Thyroid gland (tissue), 4 donors: ENCODE results near the gene HSD17B14. TPM values are rescaled to one million over a fixed set of nuclear protein-coding genes. Genes with fewer than 3 reads are reported as not detected.

Experiments used
- DNase-seq, 2 donors: peaks; one replicate each; pipeline ENCODE4 v3.0.0-alpha.2; 2019
- H3K27ac ChIP-seq, 3 donors: fragments of 200-600 bp; sonication (generic); 1 replicate in 2 of 3; 2 replicates in 1 of 3; pipeline ENCODE4 v1.5.1; 2016 to 2019; ENCODE audit warnings: mild to moderate bottlenecking in 1 of 3, moderate library complexity in 1 of 3
- H3K27me3 ChIP-seq: fragments of 200-600 bp; sonication (generic); one replicate; pipeline ENCODE4 v1.5.1; 2019
- H3K36me3 ChIP-seq, 2 donors: fragments of 200-600 bp; sonication (generic); one replicate each; pipeline ENCODE4 v1.5.1; 2016 to 2019
- H3K4me1 ChIP-seq, 2 donors: fragments of 200-600 bp; sonication (generic); one replicate each; pipeline ENCODE4 v1.5.1; 2017 to 2019
- H3K4me3 ChIP-seq, 3 donors: fragments of 200-600 bp; sonication (generic); replicated peaks in 1 of 3; 1 replicate in 2 of 3; 2 replicates in 1 of 3; pipeline ENCODE4 v1.5.1; 2016; ENCODE audit warnings: mild to moderate bottlenecking in 1 of 3
- H3K9me3 ChIP-seq: fragments of 200-600 bp; sonication (generic); one replicate; pipeline ENCODE4 v1.5.1; 2017
- CTCF ChIP-seq, 6 experiments: fragments of 200-600 bp in 3 of 6; fragments of 450-650 bp in 3 of 6; sonication (generic) in 3 of 6; IDR thresholded peaks; one replicate each; pipeline ENCODE4 v1.5.1; 2016 to 2019; ENCODE audit warnings: antibody characterized with exemption in 6 of 6, mild to moderate bottlenecking in 2 of 6, inconsistent platforms in 1 of 6, moderate library complexity in 1 of 6
- POLR2A ChIP-seq, 2 donors: fragments of 450-650 bp; IDR thresholded peaks; one replicate each; pipeline ENCODE4 v1.6.1; 2017; ENCODE audit warnings: antibody characterized with exemption in 2 of 2, mild to moderate bottlenecking in 2 of 2, moderate library complexity in 1 of 2
- WGBS, 2 donors: methylation state at CpG; one replicate each; pipeline ENCODE4 v1.1.5; 2017; 5-methylcytosine and 5-hydroxymethylcytosine counted together
- intact Hi-C: fragments of 100-400 bp; cut with DNase I; formaldehyde crosslinking; loops from one replicate; pipeline ENCODE4 v1.15.1; 2023
- total RNA-seq, 4 donors: library from RNA; depleted of rRNA; stranded (reverse); fragments of >200 nt; gene quantifications; one replicate each; pipeline ENCODE4 v1.2.3, GENCODE V29; 2016

Gene HSD17B14
- total RNA-seq, 4 donors from 2014 or later: 11.9 to 46.8 (median 22.2) TPM

DNA sequence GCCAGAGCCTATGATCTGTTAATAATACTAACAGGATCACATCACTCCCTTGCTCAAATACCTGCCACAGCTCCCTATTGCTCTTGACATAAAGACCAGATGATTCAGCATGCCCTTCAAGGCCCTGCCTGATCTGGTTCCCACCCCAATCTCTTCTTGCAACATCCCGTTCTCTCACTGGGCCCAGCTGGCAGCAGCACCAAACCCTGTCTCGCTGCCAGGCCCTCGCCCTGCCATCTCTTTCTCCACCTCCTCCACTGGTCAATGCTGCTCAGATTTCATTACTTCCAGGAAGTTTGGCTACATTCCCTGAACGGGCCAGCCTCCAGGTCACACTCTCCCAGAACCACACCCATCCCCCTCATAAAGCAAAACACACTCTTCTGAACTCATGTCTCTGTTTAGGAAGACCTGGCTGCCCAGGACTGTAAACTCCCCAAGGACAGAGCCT is 16.9 kb downstream of the HSD17B14 start:
- Histone ChIP-seq H3K27ac (peak overlapping the region; percentile 68 to 75 (median 71)), H3K4me3 (no peak overlapping the region), H3K36me3 (no peaks in the 10 kb centered on the region), H3K4me1 (peaks cover 28% of the 10 kb centered on the region in 2 donors), H3K9me3 (no peaks in the 10 kb centered on the region), H3K27me3 (no peaks in the 10 kb centered on the region)
- no peak for TF ChIP-seq POLR2A (IDR thresholded peaks at IDR 0.05)
- no peak for TF ChIP-seq CTCF (IDR thresholded peaks at IDR 0.05)
- 17 to 24% methylated on average over 4 of the region's 4 CpGs for WGBS, 2 donors
- DNase-seq: peak; percentile 96 to 97
- intact Hi-C loops: no loop called here

- intact Hi-C loops: no loop called here
- Histone ChIP-seq H3K4me1 (peaks cover 28% of the 10 kb centered on the region in 2 donors), H3K36me3 (no peaks in the 10 kb centered on the region), H3K9me3 (no peaks in the 10 kb centered on the region), H3K27me3 (no peaks in the 10 kb centered on the region), H3K4me3 (no peak overlapping the region), H3K27ac (peak overlapping the region; percentile 62 to 75 (median 68))
- DNase-seq: no peak
- TF ChIP-seq CTCF (IDR thresholded peaks at IDR 0.05): no peak
- no peak for TF ChIP-seq POLR2A (IDR thresholded peaks at IDR 0.05)
- 77 to 79% methylated on average over 9 of the region's 9 CpGs for WGBS, 2 donors
These were observed 18.0 kb downstream of the HSD17B14 start for GRCh38 chr19:48818234-48818820.

DNA sequence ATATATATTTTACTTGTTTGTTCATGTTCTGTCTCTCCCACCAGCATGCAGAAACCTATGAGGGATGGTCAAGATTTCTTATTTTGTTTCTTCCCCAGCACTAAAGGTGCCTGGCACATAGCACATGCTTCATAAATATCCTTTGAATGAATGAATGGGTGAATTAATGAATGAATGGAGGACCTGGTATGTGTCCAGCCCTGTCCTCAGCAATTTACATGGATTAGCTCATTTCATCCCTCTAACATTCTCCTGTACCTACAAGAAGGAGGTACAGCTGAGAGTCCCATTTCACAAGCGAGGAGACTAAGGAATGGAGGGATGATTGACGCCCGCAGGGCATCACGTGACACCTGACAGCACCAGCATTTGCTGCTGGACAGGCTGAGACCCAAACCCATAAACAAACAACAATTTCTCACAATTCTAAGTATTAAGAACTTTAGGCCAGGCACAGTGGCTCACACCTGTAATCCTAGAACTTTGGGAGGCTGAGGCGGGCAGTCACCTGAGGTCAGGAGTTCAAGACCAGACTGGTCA is 18.6 kb downstream of the HSD17B14 start:
- no peak for TF ChIP-seq POLR2A (IDR thresholded peaks at IDR 0.05)
- TF ChIP-seq CTCF (IDR thresholded peaks at IDR 0.05): no peak
- H3K27ac ChIP-seq: no peak overlapping the region
- WGBS, 2 donors: 92 to 97% methylated on average over 5 of the region's 5 CpGs
- H3K36me3 ChIP-seq: no peaks in the 10 kb centered on the region
- H3K4me3 ChIP-seq: no peak overlapping the region
- no peaks in the 10 kb centered on the region for H3K27me3 ChIP-seq
- H3K4me1 ChIP-seq: peaks cover 28% of the 10 kb centered on the region in 2 donors
- DNase-seq: no peak
- intact Hi-C loops: no loop called here
- no peaks in the 10 kb centered on the region for H3K9me3 ChIP-seq

- no peak for TF ChIP-seq POLR2A (IDR thresholded peaks at IDR 0.05)
- peak in 3 of 6 experiments; percentile 22 to 65 (median 25) for TF ChIP-seq CTCF (IDR thresholded peaks at IDR 0.05)
- peaks cover 34 to 38% of the 10 kb centered on the region in 2 donors for H3K4me1 ChIP-seq
- peak; percentile 65 to 69 for DNase-seq
- H3K27me3 ChIP-seq: no peaks in the 10 kb centered on the region
- no peak overlapping the region for H3K4me3 ChIP-seq
- intact Hi-C loops: no loop called here
- 36 to 47% methylated on average over 14 of the region's 14 CpGs for WGBS, 2 donors
- H3K36me3 ChIP-seq: no peaks in the 10 kb centered on the region
- peak overlapping the region; percentile 49 to 71 (median 69) for H3K27ac ChIP-seq
- H3K9me3 ChIP-seq: no peaks in the 10 kb centered on the region
These were observed 20.3 kb downstream of the HSD17B14 start for GRCh38 chr19:48815870-48816501.

GRCh38 chr19:48814895-48815294 is 21.4 kb downstream of the HSD17B14 start:
- Histone ChIP-seq H3K27ac (no peak overlapping the region), H3K4me1 (peaks cover 35 to 40% of the 10 kb centered on the region in 2 donors), H3K36me3 (no peaks in the 10 kb centered on the region), H3K4me3 (no peak overlapping the region), H3K9me3 (no peaks in the 10 kb centered on the region), H3K27me3 (no peaks in the 10 kb centered on the region)
- TF ChIP-seq POLR2A (IDR thresholded peaks at IDR 0.05) (no peak), CTCF (IDR thresholded peaks at IDR 0.05) (no peak)
- intact Hi-C loops: no loop called here
- DNase-seq: no peak
- 90 to 98% methylated on average over 5 to 6 of the region's 6 CpGs for WGBS, 2 donors
